ENCODE results near the gene MUC5B. TPM values are rescaled to one million over a fixed set of nuclear protein-coding genes. Genes with fewer than 3 reads are reported as not detected.
A peak's percentile ranks its signal among the peaks of the same experiment; 100 is the strongest.

MUC5B gene
- total RNA-seq, 1 experiment from 2014 or later: 1.6 TPM

GRCh38 chr11:1224491-1225385 is 1.9 kb downstream of the MUC5B start:
- H3K36me3 Mint-ChIP-seq: no peaks in the 10 kb centered on the region
- no peaks in the 10 kb centered on the region for H3K27me3 Mint-ChIP-seq (ENCODE audit: low read depth)
- H3K9me3 Mint-ChIP-seq: no peaks in the 10 kb centered on the region
- ChIA-PET CTCF (interaction anchor here (0.7 to 1.8 kb wide), 9 partner anchors 8 to 380 kb away, joined by 3 to 8 read pairs (median 4); no protein-coding TSS in a partner anchor), POLR2A (no interaction called here)
- peak; percentile 70 for ATAC-seq
- peak; percentile 58 for DNase-seq (ENCODE audit: low spot score)
- peaks cover 3% of the 10 kb centered on the region for H3K4me1 Mint-ChIP-seq
- no peak overlapping the region for H3K27ac Mint-ChIP-seq
- H3K4me3 Mint-ChIP-seq: no peak overlapping the region
- TF ChIP-seq, protein P1, sequence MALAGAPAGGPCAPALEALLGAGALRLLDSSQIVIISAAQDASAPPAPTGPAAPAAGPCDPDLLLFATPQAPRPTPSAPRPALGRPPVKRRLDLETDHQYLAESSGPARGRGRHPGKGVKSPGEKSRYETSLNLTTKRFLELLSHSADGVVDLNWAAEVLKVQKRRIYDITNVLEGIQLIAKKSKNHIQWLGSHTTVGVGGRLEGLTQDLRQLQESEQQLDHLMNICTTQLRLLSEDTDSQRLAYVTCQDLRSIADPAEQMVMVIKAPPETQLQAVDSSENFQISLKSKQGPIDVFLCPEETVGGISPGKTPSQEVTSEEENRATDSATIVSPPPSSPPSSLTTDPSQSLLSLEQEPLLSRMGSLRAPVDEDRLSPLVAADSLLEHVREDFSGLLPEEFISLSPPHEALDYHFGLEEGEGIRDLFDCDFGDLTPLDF (CRISPR knock-in tag; IDR thresholded peaks at IDR 0.05): no peak
- TF ChIP-seq ELF4 (CRISPR knock-in tag; IDR thresholded peaks at IDR 0.05; ENCODE audit: low read depth): no peak
- no peak for TF ChIP-seq SMAD3 (CRISPR knock-in tag; IDR thresholded peaks at IDR 0.05; ENCODE audit: borderline replicate concordance)
- TF ChIP-seq, protein P2, sequence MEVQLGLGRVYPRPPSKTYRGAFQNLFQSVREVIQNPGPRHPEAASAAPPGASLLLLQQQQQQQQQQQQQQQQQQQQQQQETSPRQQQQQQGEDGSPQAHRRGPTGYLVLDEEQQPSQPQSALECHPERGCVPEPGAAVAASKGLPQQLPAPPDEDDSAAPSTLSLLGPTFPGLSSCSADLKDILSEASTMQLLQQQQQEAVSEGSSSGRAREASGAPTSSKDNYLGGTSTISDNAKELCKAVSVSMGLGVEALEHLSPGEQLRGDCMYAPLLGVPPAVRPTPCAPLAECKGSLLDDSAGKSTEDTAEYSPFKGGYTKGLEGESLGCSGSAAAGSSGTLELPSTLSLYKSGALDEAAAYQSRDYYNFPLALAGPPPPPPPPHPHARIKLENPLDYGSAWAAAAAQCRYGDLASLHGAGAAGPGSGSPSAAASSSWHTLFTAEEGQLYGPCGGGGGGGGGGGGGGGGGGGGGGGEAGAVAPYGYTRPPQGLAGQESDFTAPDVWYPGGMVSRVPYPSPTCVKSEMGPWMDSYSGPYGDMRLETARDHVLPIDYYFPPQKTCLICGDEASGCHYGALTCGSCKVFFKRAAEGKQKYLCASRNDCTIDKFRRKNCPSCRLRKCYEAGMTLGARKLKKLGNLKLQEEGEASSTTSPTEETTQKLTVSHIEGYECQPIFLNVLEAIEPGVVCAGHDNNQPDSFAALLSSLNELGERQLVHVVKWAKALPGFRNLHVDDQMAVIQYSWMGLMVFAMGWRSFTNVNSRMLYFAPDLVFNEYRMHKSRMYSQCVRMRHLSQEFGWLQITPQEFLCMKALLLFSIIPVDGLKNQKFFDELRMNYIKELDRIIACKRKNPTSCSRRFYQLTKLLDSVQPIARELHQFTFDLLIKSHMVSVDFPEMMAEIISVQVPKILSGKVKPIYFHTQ (CRISPR knock-in tag; IDR thresholded peaks at IDR 0.05): no peak
- TF ChIP-seq FOXP1 (CRISPR knock-in tag; IDR thresholded peaks at IDR 0.05; ENCODE audit: borderline replicate concordance): no peak
- no peak for TF ChIP-seq NFYB (CRISPR knock-in tag; conservative IDR thresholded peaks at IDR 0.05; ENCODE audit: low read depth)
- no peak for TF ChIP-seq GTF2I (CRISPR knock-in tag; conservative IDR thresholded peaks at IDR 0.05)
- TF ChIP-seq ZNF138 (CRISPR knock-in tag; conservative IDR thresholded peaks at IDR 0.05): no peak
- no peak for TF ChIP-seq NR1H2 (CRISPR knock-in tag; IDR thresholded peaks at IDR 0.05)
- TF ChIP-seq GABPB1 (CRISPR knock-in tag; IDR thresholded peaks at IDR 0.05): no peak
- TF ChIP-seq, protein P3, sequence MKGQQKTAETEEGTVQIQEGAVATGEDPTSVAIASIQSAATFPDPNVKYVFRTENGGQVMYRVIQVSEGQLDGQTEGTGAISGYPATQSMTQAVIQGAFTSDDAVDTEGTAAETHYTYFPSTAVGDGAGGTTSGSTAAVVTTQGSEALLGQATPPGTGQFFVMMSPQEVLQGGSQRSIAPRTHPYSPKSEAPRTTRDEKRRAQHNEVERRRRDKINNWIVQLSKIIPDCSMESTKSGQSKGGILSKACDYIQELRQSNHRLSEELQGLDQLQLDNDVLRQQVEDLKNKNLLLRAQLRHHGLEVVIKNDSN (CRISPR knock-in tag; IDR thresholded peaks at IDR 0.05): no peak
- TF ChIP-seq, protein P4, sequence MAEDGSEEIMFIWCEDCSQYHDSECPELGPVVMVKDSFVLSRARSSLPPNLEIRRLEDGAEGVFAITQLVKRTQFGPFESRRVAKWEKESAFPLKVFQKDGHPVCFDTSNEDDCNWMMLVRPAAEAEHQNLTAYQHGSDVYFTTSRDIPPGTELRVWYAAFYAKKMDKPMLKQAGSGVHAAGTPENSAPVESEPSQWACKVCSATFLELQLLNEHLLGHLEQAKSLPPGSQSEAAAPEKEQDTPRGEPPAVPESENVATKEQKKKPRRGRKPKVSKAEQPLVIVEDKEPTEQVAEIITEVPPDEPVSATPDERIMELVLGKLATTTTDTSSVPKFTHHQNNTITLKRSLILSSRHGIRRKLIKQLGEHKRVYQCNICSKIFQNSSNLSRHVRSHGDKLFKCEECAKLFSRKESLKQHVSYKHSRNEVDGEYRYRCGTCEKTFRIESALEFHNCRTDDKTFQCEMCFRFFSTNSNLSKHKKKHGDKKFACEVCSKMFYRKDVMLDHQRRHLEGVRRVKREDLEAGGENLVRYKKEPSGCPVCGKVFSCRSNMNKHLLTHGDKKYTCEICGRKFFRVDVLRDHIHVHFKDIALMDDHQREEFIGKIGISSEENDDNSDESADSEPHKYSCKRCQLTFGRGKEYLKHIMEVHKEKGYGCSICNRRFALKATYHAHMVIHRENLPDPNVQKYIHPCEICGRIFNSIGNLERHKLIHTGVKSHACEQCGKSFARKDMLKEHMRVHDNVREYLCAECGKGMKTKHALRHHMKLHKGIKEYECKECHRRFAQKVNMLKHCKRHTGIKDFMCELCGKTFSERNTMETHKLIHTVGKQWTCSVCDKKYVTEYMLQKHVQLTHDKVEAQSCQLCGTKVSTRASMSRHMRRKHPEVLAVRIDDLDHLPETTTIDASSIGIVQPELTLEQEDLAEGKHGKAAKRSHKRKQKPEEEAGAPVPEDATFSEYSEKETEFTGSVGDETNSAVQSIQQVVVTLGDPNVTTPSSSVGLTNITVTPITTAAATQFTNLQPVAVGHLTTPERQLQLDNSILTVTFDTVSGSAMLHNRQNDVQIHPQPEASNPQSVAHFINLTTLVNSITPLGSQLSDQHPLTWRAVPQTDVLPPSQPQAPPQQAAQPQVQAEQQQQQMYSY (CRISPR knock-in tag; IDR thresholded peaks at IDR 0.05): no peak
- TF ChIP-seq, protein P5, sequence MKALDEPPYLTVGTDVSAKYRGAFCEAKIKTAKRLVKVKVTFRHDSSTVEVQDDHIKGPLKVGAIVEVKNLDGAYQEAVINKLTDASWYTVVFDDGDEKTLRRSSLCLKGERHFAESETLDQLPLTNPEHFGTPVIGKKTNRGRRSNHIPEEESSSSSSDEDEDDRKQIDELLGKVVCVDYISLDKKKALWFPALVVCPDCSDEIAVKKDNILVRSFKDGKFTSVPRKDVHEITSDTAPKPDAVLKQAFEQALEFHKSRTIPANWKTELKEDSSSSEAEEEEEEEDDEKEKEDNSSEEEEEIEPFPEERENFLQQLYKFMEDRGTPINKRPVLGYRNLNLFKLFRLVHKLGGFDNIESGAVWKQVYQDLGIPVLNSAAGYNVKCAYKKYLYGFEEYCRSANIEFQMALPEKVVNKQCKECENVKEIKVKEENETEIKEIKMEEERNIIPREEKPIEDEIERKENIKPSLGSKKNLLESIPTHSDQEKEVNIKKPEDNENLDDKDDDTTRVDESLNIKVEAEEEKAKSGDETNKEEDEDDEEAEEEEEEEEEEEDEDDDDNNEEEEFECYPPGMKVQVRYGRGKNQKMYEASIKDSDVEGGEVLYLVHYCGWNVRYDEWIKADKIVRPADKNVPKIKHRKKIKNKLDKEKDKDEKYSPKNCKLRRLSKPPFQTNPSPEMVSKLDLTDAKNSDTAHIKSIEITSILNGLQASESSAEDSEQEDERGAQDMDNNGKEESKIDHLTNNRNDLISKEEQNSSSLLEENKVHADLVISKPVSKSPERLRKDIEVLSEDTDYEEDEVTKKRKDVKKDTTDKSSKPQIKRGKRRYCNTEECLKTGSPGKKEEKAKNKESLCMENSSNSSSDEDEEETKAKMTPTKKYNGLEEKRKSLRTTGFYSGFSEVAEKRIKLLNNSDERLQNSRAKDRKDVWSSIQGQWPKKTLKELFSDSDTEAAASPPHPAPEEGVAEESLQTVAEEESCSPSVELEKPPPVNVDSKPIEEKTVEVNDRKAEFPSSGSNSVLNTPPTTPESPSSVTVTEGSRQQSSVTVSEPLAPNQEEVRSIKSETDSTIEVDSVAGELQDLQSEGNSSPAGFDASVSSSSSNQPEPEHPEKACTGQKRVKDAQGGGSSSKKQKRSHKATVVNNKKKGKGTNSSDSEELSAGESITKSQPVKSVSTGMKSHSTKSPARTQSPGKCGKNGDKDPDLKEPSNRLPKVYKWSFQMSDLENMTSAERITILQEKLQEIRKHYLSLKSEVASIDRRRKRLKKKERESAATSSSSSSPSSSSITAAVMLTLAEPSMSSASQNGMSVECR (CRISPR knock-in tag; IDR thresholded peaks at IDR 0.05; ENCODE audit: borderline replicate concordance): no peak
- TF ChIP-seq FOXJ3 (CRISPR knock-in tag; IDR thresholded peaks at IDR 0.05; ENCODE audit: borderline replicate concordance): no peak
- no peak for TF ChIP-seq USF2 (CRISPR knock-in tag; IDR thresholded peaks at IDR 0.05)
- no peak for TF ChIP-seq ZNF425 (CRISPR knock-in tag; conservative IDR thresholded peaks at IDR 0.05)
- no peak for TF ChIP-seq CREM (CRISPR knock-in tag; IDR thresholded peaks at IDR 0.05)
- TF ChIP-seq CREB1 (CRISPR knock-in tag; IDR thresholded peaks at IDR 0.05): no peak

Data from WTC11 (cell line).